IPS-20b (cell line): ENCODE data around the gene VTN.

Experiments
- H3K27ac ChIP-seq: one replicate; pipeline ENCODE4 v1.5.1; 2013; ENCODE audit warnings: low read length
- H3K27me3 ChIP-seq: 2 replicates; pipeline ENCODE4 v1.6.1; 2013; ENCODE audit warnings: mild to moderate bottlenecking, low read length, inconsistent platforms; ENCODE audit not compliant: insufficient read depth
- H3K36me3 ChIP-seq: 2 replicates; pipeline ENCODE4 v1.6.1; 2013; ENCODE audit warnings: low read depth, mild to moderate bottlenecking, inconsistent platforms, low read length, moderate library complexity; ENCODE audit not compliant: insufficient read depth
- H3K4me1 ChIP-seq: 2 replicates; pipeline ENCODE4 v1.6.1; 2013; ENCODE audit warnings: mild to moderate bottlenecking, control low read depth, inconsistent platforms, low read length, moderate library complexity; ENCODE audit not compliant: insufficient read depth
- H3K4me3 ChIP-seq: 2 replicates; pipeline ENCODE4 v1.5.1; 2013; ENCODE audit warnings: mild to moderate bottlenecking, low read length, inconsistent platforms
- H3K9ac ChIP-seq: 2 replicates; pipeline ENCODE4 v1.6.1; 2013; ENCODE audit warnings: low read depth, mild to moderate bottlenecking, inconsistent platforms, low read length, moderate library complexity
- H3K9me3 ChIP-seq: 2 replicates; pipeline ENCODE4 v1.6.1; 2013; ENCODE audit warnings: mild to moderate bottlenecking, low read depth, low read length, inconsistent platforms; ENCODE audit not compliant: insufficient read depth

VTN gene

DNA sequence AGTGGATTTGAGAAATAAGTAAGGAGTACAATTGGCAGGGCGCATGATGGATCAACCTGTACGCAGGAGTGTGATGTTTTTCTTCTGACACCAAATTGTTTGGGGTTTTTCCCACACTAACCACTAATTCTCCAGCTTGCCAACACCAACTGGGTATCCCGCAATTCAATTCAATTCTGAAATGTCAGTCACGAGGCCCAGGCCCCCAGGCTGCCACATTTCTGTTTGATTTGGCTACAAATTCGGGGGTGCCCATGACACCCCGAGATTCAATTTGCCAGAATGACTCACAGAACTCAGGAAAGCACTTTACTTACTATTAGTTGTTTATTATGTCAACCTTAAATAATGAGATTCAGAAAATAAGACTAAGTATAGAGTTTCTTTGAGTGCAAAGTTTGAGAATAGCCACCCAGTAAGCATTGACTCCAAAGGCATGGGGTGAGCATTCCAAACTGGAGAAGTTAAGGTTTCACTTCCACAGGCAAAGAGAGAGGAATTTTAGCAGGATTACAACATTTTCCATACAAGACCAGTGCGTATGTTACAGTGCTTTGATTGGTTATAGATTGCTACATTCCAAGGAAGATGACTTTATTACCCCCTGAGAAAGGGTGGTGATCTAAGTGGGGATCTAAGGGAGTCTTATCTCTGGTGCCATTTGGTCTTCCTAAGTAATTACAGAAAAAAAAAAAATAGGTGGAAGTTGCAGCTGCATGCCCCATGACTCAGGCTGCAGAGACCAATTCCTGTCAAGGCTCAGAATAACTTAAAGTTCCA, 24.4 kb upstream of the VTN start:
- Histone ChIP-seq H3K9me3 (no peaks in the 10 kb centered on the region), H3K4me3 (no peak overlapping the region), H3K27ac (no peak overlapping the region), H3K27me3 (no peaks in the 10 kb centered on the region; the same call in 1 of the 2 replicates), H3K9ac (no peak overlapping the region), H3K4me1 (no peaks in the 10 kb centered on the region), H3K36me3 (peaks cover 10% of the 10 kb centered on the region; the same call in 1 of the 2 replicates)

DNA sequence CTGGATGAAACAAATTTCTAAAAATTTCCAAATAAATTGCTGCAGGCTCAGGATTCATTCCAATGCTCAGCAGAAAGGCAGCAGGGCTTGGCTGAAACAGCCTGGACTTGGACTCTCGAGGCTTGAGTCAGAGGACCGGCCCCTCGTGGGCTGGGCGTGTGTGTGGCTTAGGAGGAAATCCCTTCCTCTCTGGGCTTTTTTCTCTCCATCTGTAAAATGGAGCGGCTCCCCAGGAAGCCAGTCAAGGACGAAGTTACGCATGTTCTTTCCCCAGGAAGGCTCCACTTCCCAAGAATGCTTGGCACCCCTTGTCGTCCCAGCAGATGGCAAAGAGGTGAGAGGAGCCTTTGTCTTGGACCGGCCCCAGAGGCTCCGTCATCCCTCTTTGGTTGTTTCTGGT, 22.4 kb upstream of the VTN start:
- Histone ChIP-seq H3K9me3 (no peaks in the 10 kb centered on the region), H3K4me1 (no peaks in the 10 kb centered on the region), H3K27me3 (no peaks in the 10 kb centered on the region; the same call in 1 of the 2 replicates), H3K4me3 (no peak overlapping the region), H3K27ac (no peak overlapping the region), H3K36me3 (no peaks in the 10 kb centered on the region; the same call in 1 of the 2 replicates), H3K9ac (no peak overlapping the region)

DNA sequence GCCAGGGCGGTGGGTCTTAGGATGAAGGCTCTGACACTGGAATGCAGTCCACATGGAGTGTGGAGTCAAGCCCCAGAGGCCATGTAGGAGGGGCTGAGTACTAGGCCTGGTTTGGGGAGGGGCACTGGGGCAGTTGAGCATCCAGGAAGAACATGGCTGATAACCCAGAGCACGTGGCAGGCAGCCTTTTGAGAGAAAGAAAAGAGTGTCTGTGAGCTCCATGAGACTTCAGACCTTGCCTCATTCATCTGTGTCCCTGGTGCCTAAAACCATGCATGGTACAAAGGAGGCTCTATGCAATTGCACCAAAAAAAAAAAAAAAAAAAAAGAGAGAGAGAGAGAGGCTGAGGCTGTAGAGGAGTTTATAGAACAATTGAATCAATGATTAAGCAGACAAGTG, 21.3 kb upstream of the VTN start:
- Histone ChIP-seq H3K27ac (no peak overlapping the region), H3K27me3 (peaks cover 5% of the 10 kb centered on the region), H3K9ac (no peak overlapping the region), H3K4me1 (no peaks in the 10 kb centered on the region), H3K36me3 (no peaks in the 10 kb centered on the region; the same call in 1 of the 2 replicates), H3K9me3 (no peaks in the 10 kb centered on the region), H3K4me3 (no peak overlapping the region)

DNA sequence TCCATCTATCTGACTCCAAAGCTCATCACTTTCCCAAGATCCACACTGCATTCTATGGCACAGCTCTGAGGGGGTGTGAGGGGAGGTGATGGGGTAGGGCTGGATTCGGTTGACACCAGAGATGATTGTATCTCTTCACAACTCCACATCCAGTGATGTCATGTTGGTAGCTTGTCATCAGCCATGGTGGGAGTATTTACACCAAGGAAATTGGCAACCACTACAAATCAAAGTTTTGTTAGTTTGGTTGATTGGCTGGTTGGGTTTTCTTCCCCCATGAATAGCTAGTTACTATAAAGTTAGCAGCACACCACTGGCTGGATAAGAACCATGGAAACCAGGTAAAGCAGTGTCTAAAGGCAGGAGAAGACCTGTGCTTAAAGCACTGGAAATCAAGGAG, 20.9 kb upstream of the VTN start:
- no peaks in the 10 kb centered on the region for H3K4me1 ChIP-seq
- H3K36me3 ChIP-seq = no peaks in the 10 kb centered on the region; the same call in 1 of the 2 replicates
- H3K4me3 ChIP-seq = no peak overlapping the region
- no peak overlapping the region for H3K9ac ChIP-seq
- H3K9me3 ChIP-seq = no peaks in the 10 kb centered on the region
- peaks cover 9% of the 10 kb centered on the region for H3K27me3 ChIP-seq
- H3K27ac ChIP-seq = no peak overlapping the region

DNA sequence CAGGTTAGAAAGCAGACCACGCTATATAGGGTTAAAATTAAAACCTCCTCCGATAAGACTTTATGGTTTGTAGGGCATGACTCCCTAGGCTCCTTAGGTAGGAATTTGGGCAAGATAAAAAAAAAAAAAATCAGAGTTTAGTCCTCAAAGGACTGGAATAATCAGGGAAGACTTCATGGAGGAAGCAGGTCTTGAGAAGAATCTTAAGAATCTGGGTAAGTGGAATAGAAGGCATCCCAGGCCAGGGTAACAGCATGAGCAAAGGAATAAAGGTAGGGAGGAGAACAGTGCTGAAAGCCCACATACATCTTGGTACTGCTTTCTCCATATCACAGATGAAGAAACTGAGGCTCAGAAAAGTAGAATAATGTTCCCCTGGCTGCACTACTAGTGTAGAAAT, 20.5 kb upstream of the VTN start:
- Histone ChIP-seq H3K36me3 (no peaks in the 10 kb centered on the region; the same call in 1 of the 2 replicates), H3K9ac (no peak overlapping the region), H3K4me3 (no peak overlapping the region), H3K27me3 (peaks cover 14% of the 10 kb centered on the region), H3K4me1 (no peaks in the 10 kb centered on the region), H3K27ac (no peak overlapping the region), H3K9me3 (no peaks in the 10 kb centered on the region)

DNA sequence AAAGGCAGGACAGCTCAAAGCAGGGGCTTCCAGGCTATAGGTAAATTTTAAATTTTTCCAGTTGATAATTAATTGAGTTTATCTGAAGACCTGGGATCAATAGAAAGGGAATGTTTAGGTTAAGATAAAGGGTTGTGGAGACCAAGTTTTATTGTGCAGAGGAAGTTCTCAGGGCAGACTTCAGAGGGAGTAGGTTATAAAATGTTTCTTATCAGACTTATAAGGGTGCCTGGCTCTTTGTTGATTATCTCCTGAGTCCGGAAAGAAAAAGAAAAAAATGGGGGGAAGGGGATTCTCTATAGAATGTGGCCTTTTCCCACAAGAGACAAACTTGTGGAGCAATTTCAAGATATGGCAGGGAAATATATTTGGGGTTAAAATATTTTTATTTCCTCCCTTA, 20.0 kb upstream of the VTN start:
- H3K9me3 ChIP-seq = no peaks in the 10 kb centered on the region
- no peak overlapping the region for H3K27ac ChIP-seq
- H3K4me3 ChIP-seq = no peak overlapping the region
- H3K4me1 ChIP-seq = no peaks in the 10 kb centered on the region
- no peak overlapping the region for H3K9ac ChIP-seq
- no peaks in the 10 kb centered on the region; the same call in 1 of the 2 replicates for H3K36me3 ChIP-seq
- peaks cover 18% of the 10 kb centered on the region for H3K27me3 ChIP-seq

DNA sequence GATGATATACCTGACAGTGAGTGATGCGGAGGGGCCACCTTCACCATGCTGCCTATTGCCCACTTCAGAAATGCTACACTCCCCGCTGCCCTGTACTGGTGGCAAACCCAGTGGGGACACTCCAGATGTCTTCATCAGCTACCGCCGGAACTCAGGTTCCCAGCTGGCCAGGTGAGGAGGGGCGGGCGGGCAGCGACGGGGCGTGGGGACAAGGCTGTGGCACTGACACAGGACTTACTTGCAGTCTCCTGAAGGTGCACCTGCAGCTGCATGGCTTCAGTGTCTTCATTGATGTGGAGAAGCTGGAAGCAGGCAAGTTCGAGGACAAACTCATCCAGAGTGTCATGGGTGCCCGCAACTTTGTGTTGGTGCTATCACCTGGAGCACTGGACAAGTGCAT, 18.0 kb upstream of the VTN start:
- Histone ChIP-seq H3K36me3 (no peaks in the 10 kb centered on the region; the same call in 1 of the 2 replicates), H3K9ac (no peak overlapping the region), H3K4me1 (no peaks in the 10 kb centered on the region), H3K27me3 (peaks cover 38% of the 10 kb centered on the region), H3K4me3 (no peak overlapping the region), H3K9me3 (no peaks in the 10 kb centered on the region), H3K27ac (no peak overlapping the region)

DNA sequence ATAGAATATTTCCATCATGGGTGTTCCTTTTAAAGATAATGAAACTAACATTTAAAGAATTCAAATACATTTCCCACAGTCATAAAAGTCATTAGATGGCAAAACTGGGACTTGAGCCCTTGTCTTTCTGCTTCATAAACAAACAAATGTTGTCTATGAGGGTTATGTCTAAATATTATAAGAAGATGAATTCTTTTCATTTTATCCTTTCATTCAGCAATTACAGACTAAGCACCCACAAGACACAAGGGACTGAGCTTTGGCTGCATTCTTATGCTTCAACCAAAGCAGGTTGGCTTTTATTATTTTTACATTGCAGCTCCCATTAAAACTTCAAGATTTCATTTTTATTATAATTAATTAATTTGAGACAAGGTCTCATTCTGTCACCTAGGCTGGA, 16.3 kb upstream of the VTN start:
- H3K9me3 ChIP-seq = no peaks in the 10 kb centered on the region
- H3K36me3 ChIP-seq = no peaks in the 10 kb centered on the region; the same call in 1 of the 2 replicates
- no peak overlapping the region for H3K27ac ChIP-seq
- H3K4me1 ChIP-seq = no peaks in the 10 kb centered on the region
- peaks cover 55% of the 10 kb centered on the region for H3K27me3 ChIP-seq
- H3K9ac ChIP-seq = no peak overlapping the region
- no peak overlapping the region for H3K4me3 ChIP-seq

DNA sequence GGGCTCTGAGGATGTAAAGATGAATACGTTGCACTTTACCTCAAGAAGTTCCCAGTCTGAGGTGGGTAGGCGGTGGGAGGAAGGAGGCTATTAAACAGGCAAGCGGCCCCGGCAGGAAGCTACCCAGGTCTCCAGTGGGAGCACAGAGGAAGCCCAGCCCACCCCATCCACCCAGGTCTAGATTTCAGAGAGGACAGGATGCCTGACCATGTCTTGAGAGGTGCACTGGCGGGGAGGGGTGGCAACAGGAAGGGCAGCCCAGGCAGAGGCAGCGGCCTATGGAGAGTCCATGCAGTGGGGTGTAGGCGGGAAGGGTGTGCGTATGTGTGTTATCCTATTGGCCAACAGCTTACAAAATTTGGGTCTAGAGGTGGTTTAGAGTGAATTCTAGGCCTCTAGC, 15.3 kb upstream of the VTN start:
- Histone ChIP-seq H3K4me1 (no peaks in the 10 kb centered on the region), H3K27me3 (peaks cover 65% of the 10 kb centered on the region), H3K9ac (no peak overlapping the region), H3K9me3 (no peaks in the 10 kb centered on the region), H3K27ac (no peak overlapping the region), H3K4me3 (peak overlapping the region; percentile 76; the same call in 1 of the 2 replicates), H3K36me3 (no peaks in the 10 kb centered on the region; the same call in 1 of the 2 replicates)

DNA sequence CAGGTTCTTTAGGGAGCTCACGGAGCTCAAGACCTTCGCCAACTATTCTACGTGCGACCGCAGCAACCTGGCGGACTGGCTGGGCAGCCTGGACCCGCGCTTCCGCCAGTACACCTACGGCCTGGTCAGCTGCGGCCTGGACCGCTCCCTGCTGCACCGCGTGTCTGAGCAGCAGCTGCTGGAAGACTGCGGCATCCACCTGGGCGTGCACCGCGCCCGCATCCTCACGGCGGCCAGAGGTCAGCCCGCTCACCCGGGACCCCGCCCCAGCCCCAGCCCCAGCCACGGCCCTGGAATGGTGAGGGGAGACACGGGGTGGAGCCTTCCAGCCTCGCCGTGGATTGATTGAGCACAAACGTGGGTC, 14.9 kb upstream of the VTN start:
- Histone ChIP-seq H3K9ac (no peak overlapping the region), H3K9me3 (no peaks in the 10 kb centered on the region), H3K4me1 (no peaks in the 10 kb centered on the region), H3K36me3 (no peaks in the 10 kb centered on the region), H3K27me3 (peaks cover 69% of the 10 kb centered on the region), H3K4me3 (peak overlapping the region; percentile 76), H3K27ac (no peak overlapping the region)

DNA sequence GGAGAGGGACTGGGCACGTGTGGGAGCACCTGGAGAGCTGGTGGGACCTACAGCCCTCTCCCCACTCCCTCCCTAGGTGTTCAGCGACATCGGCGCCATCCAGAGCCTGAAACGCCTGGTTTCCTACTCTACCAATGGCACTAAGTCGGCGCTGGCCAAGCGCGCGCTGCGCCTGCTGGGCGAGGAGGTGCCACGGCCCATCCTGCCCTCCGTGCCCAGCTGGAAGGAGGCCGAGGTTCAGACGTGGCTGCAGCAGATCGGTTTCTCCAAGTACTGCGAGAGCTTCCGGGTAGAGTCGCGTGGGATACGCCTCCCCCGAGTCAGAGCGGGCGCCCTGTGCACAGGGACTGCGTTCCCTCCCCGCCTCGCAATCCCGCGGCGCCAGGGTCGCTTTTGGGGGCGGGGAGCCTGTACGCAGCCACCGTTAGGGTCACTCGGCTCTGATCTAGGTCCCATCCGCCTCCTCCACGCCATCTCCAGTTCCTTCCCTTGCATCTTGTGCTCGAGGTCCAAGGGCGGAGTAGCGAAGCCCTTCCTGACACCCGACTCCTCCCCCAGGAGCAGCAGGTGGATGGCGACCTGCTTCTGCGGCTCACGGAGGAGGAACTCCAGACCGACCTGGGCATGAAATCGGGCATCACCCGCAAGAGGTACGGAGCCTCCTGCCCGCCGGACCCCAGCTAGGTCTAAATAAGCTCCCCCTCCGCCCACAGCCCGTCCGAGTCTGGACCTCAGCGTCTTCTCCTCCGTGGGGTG, 14.4 kb upstream of the VTN start:
- peaks cover 75% of the 10 kb centered on the region for H3K27me3 ChIP-seq
- H3K4me1 ChIP-seq = no peaks in the 10 kb centered on the region
- H3K36me3 ChIP-seq = no peaks in the 10 kb centered on the region
- peak overlapping the region; percentile 76 for H3K4me3 ChIP-seq
- H3K9ac ChIP-seq = peak overlapping the region; percentile 39; the same call in 1 of the 2 replicates
- no peak overlapping the region for H3K27ac ChIP-seq
- H3K9me3 ChIP-seq = no peaks in the 10 kb centered on the region
